ENCODE data around the gene KDM5A. TPM values are rescaled to one million over a fixed set of nuclear protein-coding genes. Genes with fewer than 3 reads are reported as not detected.
"Not testable (repeated sequence)": the region's sequence is repeated elsewhere in the genome, so short reads cannot be mapped to it uniquely, and the experiment has no call there.

Gene KDM5A
- total RNA-seq, 1 donor from 2014 or later: 79.8 TPM

- H3K4me1 Mint-ChIP-seq (ENCODE audit: low read depth, unreplicated experiment): no peaks in the 10 kb centered on the region
- H3K9ac ChIP-seq (ENCODE audit: low read length): no peak overlapping the region
- no peak overlapping the region for H3K4me3 ChIP-seq (ENCODE audit: insufficient read depth, low read depth, low read length)
- DNase-seq (ENCODE audit: low read depth) (no peak), FAIRE-seq (no peak)
- peaks cover 23% of the 10 kb centered on the region for H3K36me3 Mint-ChIP-seq (ENCODE audit: low read depth, unreplicated experiment)
- H3K27me3 Mint-ChIP-seq (ENCODE audit: low read depth, unreplicated experiment): peaks cover 10% of the 10 kb centered on the region
- H3K9me3 Mint-ChIP-seq (ENCODE audit: unreplicated experiment): peaks cover 22% of the 10 kb centered on the region
- H3K4me3 Mint-ChIP-seq (ENCODE audit: unreplicated experiment): no peak overlapping the region
- no peak overlapping the region for H2AFZ ChIP-seq (ENCODE audit: low read depth, low read length)
- no peaks in the 10 kb centered on the region for H3K36me3 ChIP-seq (ENCODE audit: insufficient read depth, low read length)
- no peaks in the 10 kb centered on the region for H3K79me2 ChIP-seq (ENCODE audit: insufficient read depth, low read length)
- peaks cover 7% of the 10 kb centered on the region for H3K9me3 ChIP-seq (ENCODE audit: insufficient read depth, low read depth, low read length)
- H3K27ac Mint-ChIP-seq (ENCODE audit: unreplicated experiment): no peak overlapping the region
- no peak overlapping the region for H3K27ac ChIP-seq (ENCODE audit: low read depth, low read length)
- TF ChIP-seq CTCF (IDR thresholded peaks at IDR 0.05; ENCODE audit: insufficient read depth, low read depth, low read length): no peak
- no peak for TF ChIP-seq EZH2 (IDR thresholded peaks at IDR 0.05; ENCODE audit: insufficient read depth, low read length)
- H3K4me1 ChIP-seq (ENCODE audit: insufficient read depth, low read length): no peaks in the 10 kb centered on the region
- H3K27me3 ChIP-seq (ENCODE audit: insufficient read depth, low read length): peaks cover 5% of the 10 kb centered on the region
- H3K4me2 ChIP-seq (ENCODE audit: low read length): no peak overlapping the region
- no peaks in the 10 kb centered on the region for H4K20me1 ChIP-seq (ENCODE audit: insufficient read depth, low read length)
These were observed 151.9 kb downstream of the KDM5A start for GRCh38 chr12:237026-237815.

GRCh38 chr12:236445-236844 is 152.7 kb downstream of the KDM5A start:
- TF ChIP-seq CTCF (IDR thresholded peaks at IDR 0.05; ENCODE audit: insufficient read depth, low read depth, low read length): no peak
- no peak for TF ChIP-seq EZH2 (IDR thresholded peaks at IDR 0.05; ENCODE audit: insufficient read depth, low read length)
- no peaks in the 10 kb centered on the region for H3K79me2 ChIP-seq (ENCODE audit: insufficient read depth, low read length)
- H3K4me2 ChIP-seq (ENCODE audit: low read length): no peak overlapping the region
- DNase-seq (ENCODE audit: low read depth) (no peak), FAIRE-seq (no peak)
- no peak overlapping the region for H3K4me3 ChIP-seq (ENCODE audit: insufficient read depth, low read depth, low read length)
- Mint-ChIP-seq H3K27ac (ENCODE audit: unreplicated experiment) (no peak overlapping the region), H3K9me3 (ENCODE audit: unreplicated experiment) (peaks cover 22% of the 10 kb centered on the region), H3K4me1 (ENCODE audit: low read depth, unreplicated experiment) (no peaks in the 10 kb centered on the region), H3K36me3 (ENCODE audit: low read depth, unreplicated experiment) (peaks cover 23% of the 10 kb centered on the region), H3K27me3 (ENCODE audit: low read depth, unreplicated experiment) (peaks cover 13% of the 10 kb centered on the region), H3K4me3 (ENCODE audit: unreplicated experiment) (no peak overlapping the region)
- peaks cover 7% of the 10 kb centered on the region for H3K9me3 ChIP-seq (ENCODE audit: insufficient read depth, low read depth, low read length)
- H4K20me1 ChIP-seq (ENCODE audit: insufficient read depth, low read length): no peaks in the 10 kb centered on the region
- H3K4me1 ChIP-seq (ENCODE audit: insufficient read depth, low read length): no peaks in the 10 kb centered on the region
- no peak overlapping the region for H3K27ac ChIP-seq (ENCODE audit: low read depth, low read length)
- no peaks in the 10 kb centered on the region for H3K36me3 ChIP-seq (ENCODE audit: insufficient read depth, low read length)
- H2AFZ ChIP-seq (ENCODE audit: low read depth, low read length): no peak overlapping the region
- H3K27me3 ChIP-seq (ENCODE audit: insufficient read depth, low read length): peaks cover 11% of the 10 kb centered on the region
- H3K9ac ChIP-seq (ENCODE audit: low read length): no peak overlapping the region

GRCh38 chr12:235967-236366 is 153.2 kb downstream of the KDM5A start:
- peaks cover 12% of the 10 kb centered on the region for H3K27me3 ChIP-seq (ENCODE audit: insufficient read depth, low read length)
- H3K4me3 ChIP-seq (ENCODE audit: insufficient read depth, low read depth, low read length); H3K79me2 ChIP-seq (ENCODE audit: insufficient read depth, low read length); H3K4me1 Mint-ChIP-seq (ENCODE audit: low read depth, unreplicated experiment); H3K9ac ChIP-seq (ENCODE audit: low read length); H3K9me3 ChIP-seq (ENCODE audit: insufficient read depth, low read depth, low read length); FAIRE-seq; H2AFZ ChIP-seq (ENCODE audit: low read depth, low read length); H3K27ac Mint-ChIP-seq (ENCODE audit: unreplicated experiment); H4K20me1 ChIP-seq (ENCODE audit: insufficient read depth, low read length); H3K4me1 ChIP-seq (ENCODE audit: insufficient read depth, low read length); DNase-seq (ENCODE audit: low read depth); H3K27ac ChIP-seq (ENCODE audit: low read depth, low read length); H3K36me3 ChIP-seq (ENCODE audit: insufficient read depth, low read length); H3K4me2 ChIP-seq (ENCODE audit: low read length); H3K4me3 Mint-ChIP-seq (ENCODE audit: unreplicated experiment): not testable (repeated sequence)
- peaks cover 23% of the 10 kb centered on the region for H3K36me3 Mint-ChIP-seq (ENCODE audit: low read depth, unreplicated experiment)
- H3K9me3 Mint-ChIP-seq (ENCODE audit: unreplicated experiment): peaks cover 22% of the 10 kb centered on the region
- H3K27me3 Mint-ChIP-seq (ENCODE audit: low read depth, unreplicated experiment): peaks cover 13% of the 10 kb centered on the region
